PC-9 (cell line): ENCODE data around the gene CEP41. TPM values are rescaled to one million over a fixed set of nuclear protein-coding genes. Genes with fewer than 3 reads are reported as not detected.

Source experiments
- BruUV-seq: library from RNA; stranded (reverse); fragments of 400-500 nt; replicated peaks from 2 replicates; lab custom pipeline; 2021; lab: Mats Ljungman, UMichigan
- CTCF ChIA-PET: fragments of 300-600 bp; sonication (Branson Sonifier 250); formaldehyde crosslinking; loops from one replicate; lab custom pipeline; 2022; ENCODE audit warnings: antibody characterized with exemption; lab: Charles Lee
- POLR2A ChIA-PET: fragments of 300-600 bp; sonication (Branson Sonifier 250); formaldehyde crosslinking; loops from one replicate; lab custom pipeline; 2022; ENCODE audit warnings: antibody characterized with exemption; ENCODE audit not compliant: unreplicated experiment; lab: Charles Lee
- DNase-seq, 2 experiments: peaks; one replicate each; pipeline versions ENCODE4 v3.0.0 to v3.0.0-alpha.2; 2015 to 2022; ENCODE audit warnings: mixed read lengths in 1 of 2
- H2AFZ ChIP-seq: fragments of 200-600 bp; sonication (generic); 2 replicates; pipeline ENCODE4 v1.8.1; 2017; ENCODE audit warnings: antibody characterized with exemption
- H3F3A ChIP-seq: fragments of 200-600 bp; sonication (generic); 2 replicates; pipeline ENCODE4 v1.8.1; 2017; ENCODE audit warnings: antibody characterized with exemption, mild to moderate bottlenecking, low read depth; ENCODE audit not compliant: insufficient read depth
- H3K27ac ChIP-seq: fragments of 200-600 bp; sonication (generic); 2 replicates; pipeline ENCODE4 v1.6.1; 2016; ENCODE audit warnings: mixed run types
- H3K27me3 ChIP-seq: fragments of 200-600 bp; sonication (generic); 2 replicates; pipeline ENCODE4 v1.6.1; 2016; ENCODE audit warnings: low read depth, mixed run types; ENCODE audit not compliant: insufficient read depth
- H3K36me3 ChIP-seq: fragments of 200-600 bp; sonication (generic); 2 replicates; pipeline ENCODE4 v1.6.1; 2016; ENCODE audit warnings: low read depth, mixed run types
- H3K4me1 ChIP-seq: fragments of 200-600 bp; sonication (generic); replicated peaks from 2 replicates; pipeline ENCODE4 v1.6.1; 2016; ENCODE audit warnings: mixed run types; ENCODE audit not compliant: insufficient read depth
- H3K4me2 ChIP-seq: fragments of 200-600 bp; sonication (generic); 2 replicates; pipeline ENCODE4 v1.6.1; 2017; ENCODE audit warnings: mixed run types
- H3K4me3 ChIP-seq: fragments of 200-600 bp; sonication (generic); 2 replicates; pipeline ENCODE4 v1.6.1; 2016; ENCODE audit warnings: mixed run types
- H3K79me2 ChIP-seq: fragments of 200-600 bp; sonication (generic); 2 replicates; pipeline ENCODE4 v1.6.1; 2017; ENCODE audit warnings: low read depth, mixed run types
- H3K9me2 ChIP-seq: fragments of 200-600 bp; sonication (generic); 2 replicates; pipeline ENCODE4 v1.8.1; 2017; ENCODE audit warnings: mild to moderate bottlenecking; ENCODE audit not compliant: insufficient read depth
- H3K9me3 ChIP-seq: fragments of 200-600 bp; sonication (generic); 2 replicates; pipeline ENCODE4 v1.8.1; 2016; ENCODE audit warnings: low read depth; ENCODE audit not compliant: insufficient read depth
- H4K20me1 ChIP-seq: fragments of 200-600 bp; sonication (generic); 2 replicates; pipeline ENCODE4 v1.8.1; 2017; ENCODE audit not compliant: insufficient read depth
- EZH2 ChIP-seq: fragments of 200-600 bp; sonication (generic); IDR thresholded peaks from 2 replicates; pipeline ENCODE4 v1.8.0; 2017; ENCODE audit warnings: antibody characterized with exemption, low read depth
- intact Hi-C: fragments of 100-400 bp; cut with micrococcal nuclease; formaldehyde crosslinking; loops from one replicate; pipeline ENCODE4 v1.10.0; 2022; ENCODE audit not compliant: unreplicated experiment
- total RNA-seq: library from RNA; stranded (reverse); gene quantifications from 2 replicates; pipeline ENCODE4 v1.2.3, GENCODE V29; 2021
- TF ChIP-seq, protein P1 (sequence below): fragments of 200-600 bp; sonication (generic); conservative IDR thresholded peaks from 2 replicates; pipeline ENCODE4 v1.6.1; 2017; ENCODE audit warnings: mixed run types, antibody characterized with exemption, mild to moderate bottlenecking, moderate library complexity

The CEP41 gene
- total RNA-seq, 1 experiment from 2014 or later: 18.0 TPM

DNA sequence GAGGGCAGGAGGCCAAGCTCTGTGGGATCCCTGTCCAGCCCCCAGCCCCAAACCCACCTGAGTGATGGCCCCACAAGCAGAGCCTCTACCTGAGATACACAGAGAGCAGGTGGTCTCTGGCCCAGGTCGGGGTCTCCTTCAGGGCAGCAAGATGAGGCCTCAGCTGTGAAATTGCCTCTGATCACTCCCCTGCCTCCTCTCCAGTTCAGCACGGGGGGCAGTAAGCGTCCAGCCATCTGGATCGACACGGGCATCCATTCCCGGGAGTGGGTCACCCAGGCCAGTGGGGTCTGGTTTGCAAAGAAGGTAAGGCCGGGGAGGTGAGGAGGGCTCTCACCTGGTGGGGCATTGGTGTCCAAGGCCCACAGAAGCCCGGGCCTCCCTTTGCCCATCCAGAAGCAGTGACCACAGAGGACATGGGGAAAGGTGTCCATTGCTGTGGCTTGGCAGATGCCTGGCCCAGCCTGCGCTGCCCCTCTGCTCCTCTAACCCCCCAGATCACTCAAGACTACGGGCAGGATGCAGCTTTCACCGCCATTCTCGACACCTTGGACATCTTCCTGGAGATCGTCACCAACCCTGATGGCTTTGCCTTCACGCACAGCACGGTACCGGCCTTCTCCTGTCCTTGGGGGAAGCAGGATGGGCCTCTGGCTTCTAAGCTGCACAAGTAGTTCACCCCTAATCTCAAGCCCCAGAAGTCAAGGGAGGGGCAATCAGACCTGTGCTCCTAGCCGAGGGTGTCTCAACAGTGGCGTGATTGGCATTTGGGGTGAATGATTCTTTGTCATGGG is 57.4 kb downstream of the CEP41 start:
- ChIA-PET CTCF (no interaction called here), POLR2A (no interaction called here)
- no peaks in the 10 kb centered on the region for H4K20me1 ChIP-seq

DNA sequence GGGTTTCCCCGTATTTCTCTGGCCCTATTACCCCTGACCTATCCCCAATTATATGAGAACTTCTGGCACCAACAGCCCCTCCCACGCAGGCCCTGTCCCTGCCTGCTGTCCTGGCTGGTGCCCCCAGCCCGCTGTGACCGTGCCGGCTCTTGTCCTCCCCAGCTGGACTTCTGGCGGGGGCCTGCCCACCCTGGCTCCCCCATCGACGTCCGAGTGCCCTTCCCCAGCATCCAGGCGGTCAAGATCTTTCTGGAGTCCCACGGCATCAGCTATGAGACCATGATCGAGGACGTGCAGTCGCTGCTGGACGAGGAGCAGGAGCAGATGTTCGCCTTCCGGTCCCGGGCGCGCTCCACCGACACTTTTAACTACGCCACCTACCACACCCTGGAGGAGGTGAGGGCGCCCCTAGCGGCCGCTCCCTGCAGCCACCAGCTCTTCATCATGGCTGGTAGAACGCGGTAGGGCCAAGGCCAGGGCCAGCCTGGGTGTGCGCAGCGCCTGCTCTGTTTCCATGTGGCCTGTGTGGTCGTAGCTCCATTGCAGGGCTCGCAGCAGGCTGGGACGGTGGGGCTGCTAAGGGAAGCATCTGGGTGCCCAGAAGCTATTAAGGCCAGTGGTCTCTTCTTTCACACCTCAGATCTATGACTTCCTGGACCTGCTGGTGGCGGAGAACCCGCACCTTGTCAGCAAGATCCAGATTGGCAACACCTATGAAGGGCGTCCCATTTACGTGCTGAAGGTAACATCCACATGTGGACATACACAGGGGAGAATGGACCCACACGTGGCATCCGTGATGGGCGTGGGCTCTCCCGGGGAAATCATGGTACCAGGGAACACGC is 59.1 kb downstream of the CEP41 start:
- Histone ChIP-seq H3K9me2 (no peaks in the 10 kb centered on the region), H3K36me3 (no peaks in the 10 kb centered on the region), H4K20me1 (no peaks in the 10 kb centered on the region), H3K4me1 (no peaks in the 10 kb centered on the region), H3K27ac (no peak overlapping the region), H3F3A (no peaks in the 10 kb centered on the region), H3K27me3 (no peaks in the 10 kb centered on the region), H2AFZ (no peak overlapping the region), H3K79me2 (no peaks in the 10 kb centered on the region), H3K4me2 (no peak overlapping the region), H3K4me3 (no peak overlapping the region), H3K9me3 (no peaks in the 10 kb centered on the region)
- intact Hi-C loops: no loop called here
- no TSS peak for BruUV-seq
- DNase-seq: no peak
- CTCF ChIA-PET: no interaction called here
- TF ChIP-seq EZH2: no peak
- TF ChIP-seq, protein P1, sequence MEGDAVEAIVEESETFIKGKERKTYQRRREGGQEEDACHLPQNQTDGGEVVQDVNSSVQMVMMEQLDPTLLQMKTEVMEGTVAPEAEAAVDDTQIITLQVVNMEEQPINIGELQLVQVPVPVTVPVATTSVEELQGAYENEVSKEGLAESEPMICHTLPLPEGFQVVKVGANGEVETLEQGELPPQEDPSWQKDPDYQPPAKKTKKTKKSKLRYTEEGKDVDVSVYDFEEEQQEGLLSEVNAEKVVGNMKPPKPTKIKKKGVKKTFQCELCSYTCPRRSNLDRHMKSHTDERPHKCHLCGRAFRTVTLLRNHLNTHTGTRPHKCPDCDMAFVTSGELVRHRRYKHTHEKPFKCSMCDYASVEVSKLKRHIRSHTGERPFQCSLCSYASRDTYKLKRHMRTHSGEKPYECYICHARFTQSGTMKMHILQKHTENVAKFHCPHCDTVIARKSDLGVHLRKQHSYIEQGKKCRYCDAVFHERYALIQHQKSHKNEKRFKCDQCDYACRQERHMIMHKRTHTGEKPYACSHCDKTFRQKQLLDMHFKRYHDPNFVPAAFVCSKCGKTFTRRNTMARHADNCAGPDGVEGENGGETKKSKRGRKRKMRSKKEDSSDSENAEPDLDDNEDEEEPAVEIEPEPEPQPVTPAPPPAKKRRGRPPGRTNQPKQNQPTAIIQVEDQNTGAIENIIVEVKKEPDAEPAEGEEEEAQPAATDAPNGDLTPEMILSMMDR: no peak
- POLR2A ChIA-PET: no interaction called here

More for the DNA sequence above, 57.4 kb downstream of the CEP41 start:
- Histone ChIP-seq H3K27ac (no peak overlapping the region), H3K36me3 (no peaks in the 10 kb centered on the region), H3K79me2 (no peaks in the 10 kb centered on the region), H3F3A (no peaks in the 10 kb centered on the region), H3K9me2 (no peaks in the 10 kb centered on the region), H3K4me1 (no peaks in the 10 kb centered on the region), H3K27me3 (no peaks in the 10 kb centered on the region), H2AFZ (no peak overlapping the region), H3K4me2 (no peak overlapping the region), H3K9me3 (no peaks in the 10 kb centered on the region), H3K4me3 (no peak overlapping the region)
- no TSS peak for BruUV-seq
- no peak for TF ChIP-seq EZH2
- TF ChIP-seq, protein P1: no peak
- no peak for DNase-seq
- intact Hi-C loops: no loop called here

DNA sequence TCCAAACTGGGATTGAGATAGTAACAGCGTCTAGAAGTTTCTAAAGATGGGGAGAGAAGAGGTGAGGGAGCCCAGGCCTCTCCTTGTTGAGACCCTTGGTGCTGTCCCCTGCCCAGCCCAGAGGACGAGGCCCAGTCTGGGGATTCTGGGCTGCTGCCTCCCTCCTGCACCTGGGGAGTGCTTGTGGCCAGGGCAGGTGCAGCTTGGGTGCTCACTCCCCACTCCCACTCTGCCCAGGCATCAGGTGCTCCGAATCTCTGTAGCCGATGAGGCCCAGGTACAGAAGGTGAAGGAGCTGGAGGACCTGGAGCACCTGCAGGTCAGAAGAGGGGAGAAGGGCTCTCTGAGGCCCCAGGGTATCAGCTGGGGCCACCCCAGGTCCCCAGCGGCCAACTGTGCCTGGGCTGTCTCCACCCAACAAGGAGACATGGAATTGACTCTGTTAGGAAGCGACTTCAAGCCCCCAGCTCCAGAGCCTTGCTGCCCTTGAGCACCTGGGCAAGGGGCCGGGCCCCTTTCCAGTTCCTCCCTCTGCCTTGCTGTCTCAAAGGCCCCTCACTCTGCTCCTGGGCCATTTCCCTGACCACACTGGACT is 59.9 kb downstream of the CEP41 start:
- Histone ChIP-seq H3K36me3 (no peaks in the 10 kb centered on the region), H3K9me3 (no peaks in the 10 kb centered on the region), H4K20me1 (no peaks in the 10 kb centered on the region), H3K27ac (no peak overlapping the region), H3K4me1 (no peaks in the 10 kb centered on the region), H3F3A (no peaks in the 10 kb centered on the region), H3K4me2 (no peak overlapping the region), H2AFZ (no peak overlapping the region), H3K79me2 (no peaks in the 10 kb centered on the region), H3K27me3 (no peaks in the 10 kb centered on the region), H3K9me2 (no peaks in the 10 kb centered on the region), H3K4me3 (no peak overlapping the region)
- intact Hi-C loops: no loop called here
- BruUV-seq: no TSS peak
- ChIA-PET CTCF (no interaction called here), POLR2A (no interaction called here)
- TF ChIP-seq, protein P1: no peak
- TF ChIP-seq EZH2: no peak
- no peak for DNase-seq
